SK-N-SH (cell line): Measurements from ENCODE around the gene UGDH.

Experiments used
- CTCF ChIP-seq: fragments of 200-600 bp; sonication (generic); IDR thresholded peaks from 2 replicates; pipeline ENCODE4 v1.6.1; 2017; ENCODE audit warnings: antibody characterized with exemption, mild to moderate bottlenecking, moderate library complexity
- POLR2AphosphoS5 ChIP-seq: IDR thresholded peaks from 2 replicates; pipeline ENCODE4 v1.6.1; 2012; ENCODE audit warnings: low read depth, low read length

GRCh38 chr4:39486221-39486804 lies 40.9 kb downstream of the UGDH start:
- TF ChIP-seq POLR2AphosphoS5 (no peak), CTCF (no peak)
